NCI-H2171 (cell line): Measurements from ENCODE around the gene TMEM255B.

Experiments
- DNase-seq: peaks from one replicate; lab custom pipeline; 2025; lab: John Stamatoyannopoulos, UW

The TMEM255B gene

GRCh38 chr13:113768018-113768905 is 9.2 kb downstream of the TMEM255B start:
- DNase-seq: no peak

GRCh38 chr13:113769106-113769505 is 10.1 kb downstream of the TMEM255B start:
- no peak for DNase-seq

GRCh38 chr13:113769881-113770280 is 10.9 kb downstream of the TMEM255B start:
- no peak for DNase-seq

GRCh38 chr13:113770441-113770840 is 11.4 kb downstream of the TMEM255B start:
- DNase-seq: no peak

- DNase-seq: no peak
Observed at GRCh38 chr13:113770937-113771336, 11.9 kb downstream of the TMEM255B start.

- no peak for DNase-seq
Observed at GRCh38 chr13:113771709-113772331, 12.8 kb downstream of the TMEM255B start.

- DNase-seq: no peak
Observed at GRCh38 chr13:113774177-113775107, 15.4 kb downstream of the TMEM255B start.

GRCh38 chr13:113775451-113776145 is 16.6 kb downstream of the TMEM255B start:
- DNase-seq: no peak

GRCh38 chr13:113776231-113777125 is 17.5 kb downstream of the TMEM255B start:
- DNase-seq: no peak

- DNase-seq: no peak
Observed at GRCh38 chr13:113777311-113778260, 18.6 kb downstream of the TMEM255B start.

- DNase-seq: no peak
Observed at GRCh38 chr13:113781571-113781970, 22.5 kb downstream of the TMEM255B start.

- no peak for DNase-seq
Observed at GRCh38 chr13:113782472-113782871, 23.4 kb downstream of the TMEM255B start.

GRCh38 chr13:113783200-113783881 is 24.3 kb downstream of the TMEM255B start:
- no peak for DNase-seq

- DNase-seq: no peak
Observed at GRCh38 chr13:113783966-113784644, 25.1 kb downstream of the TMEM255B start.

GRCh38 chr13:113784645-113785024 is 25.6 kb downstream of the TMEM255B start:
- no peak for DNase-seq

GRCh38 chr13:113785051-113786010 is 26.3 kb downstream of the TMEM255B start:
- DNase-seq: no peak

- no peak for DNase-seq
Observed at GRCh38 chr13:113786262-113786841, 27.3 kb downstream of the TMEM255B start.
